Measurements from ENCODE around the gene WWOX. TPM values are rescaled to one million over a fixed set of nuclear protein-coding genes. Genes with fewer than 3 reads are reported as not detected.

WWOX gene
- total RNA-seq, 1 donor from 2014 or later = 28.2 TPM

DNA sequence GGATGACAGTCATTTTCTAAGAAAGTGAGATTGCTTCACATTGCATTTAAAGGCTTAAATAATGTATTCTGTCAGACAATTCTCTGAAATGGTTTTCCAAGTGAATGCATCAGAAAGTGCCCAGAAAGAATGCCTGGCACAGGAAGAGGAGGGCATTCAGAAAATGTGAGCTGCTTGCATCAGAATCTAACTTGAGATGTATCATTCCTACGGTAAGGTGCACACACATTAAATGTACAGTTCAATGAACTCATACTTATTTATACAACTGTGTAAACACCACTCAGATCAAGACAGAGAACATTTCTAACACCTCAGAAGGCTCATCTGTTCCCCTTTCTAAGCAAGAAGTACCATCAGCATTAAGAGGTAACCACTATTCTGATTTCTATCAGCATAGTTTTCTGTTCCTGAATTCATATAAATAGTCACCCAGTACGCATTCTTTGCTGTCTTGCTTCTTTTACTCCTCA lies 863.0 kb downstream of the WWOX start:
- Mint-ChIP-seq H3K27me3 (no peaks in the 10 kb centered on the region), H3K27ac (no peak overlapping the region), H3K9me3 (peaks cover 5% of the 10 kb centered on the region), H3K4me1 (ENCODE audit: unreplicated experiment) (peaks cover 5% of the 10 kb centered on the region), H3K36me3 (no peaks in the 10 kb centered on the region), H3K4me3 (no peak overlapping the region)
- DNase-seq (ENCODE audit: extremely low spot score, unreplicated experiment) = no peak
- TF ChIP-seq, protein P1, sequence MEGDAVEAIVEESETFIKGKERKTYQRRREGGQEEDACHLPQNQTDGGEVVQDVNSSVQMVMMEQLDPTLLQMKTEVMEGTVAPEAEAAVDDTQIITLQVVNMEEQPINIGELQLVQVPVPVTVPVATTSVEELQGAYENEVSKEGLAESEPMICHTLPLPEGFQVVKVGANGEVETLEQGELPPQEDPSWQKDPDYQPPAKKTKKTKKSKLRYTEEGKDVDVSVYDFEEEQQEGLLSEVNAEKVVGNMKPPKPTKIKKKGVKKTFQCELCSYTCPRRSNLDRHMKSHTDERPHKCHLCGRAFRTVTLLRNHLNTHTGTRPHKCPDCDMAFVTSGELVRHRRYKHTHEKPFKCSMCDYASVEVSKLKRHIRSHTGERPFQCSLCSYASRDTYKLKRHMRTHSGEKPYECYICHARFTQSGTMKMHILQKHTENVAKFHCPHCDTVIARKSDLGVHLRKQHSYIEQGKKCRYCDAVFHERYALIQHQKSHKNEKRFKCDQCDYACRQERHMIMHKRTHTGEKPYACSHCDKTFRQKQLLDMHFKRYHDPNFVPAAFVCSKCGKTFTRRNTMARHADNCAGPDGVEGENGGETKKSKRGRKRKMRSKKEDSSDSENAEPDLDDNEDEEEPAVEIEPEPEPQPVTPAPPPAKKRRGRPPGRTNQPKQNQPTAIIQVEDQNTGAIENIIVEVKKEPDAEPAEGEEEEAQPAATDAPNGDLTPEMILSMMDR (conservative IDR thresholded peaks at IDR 0.05) = no peak

DNA sequence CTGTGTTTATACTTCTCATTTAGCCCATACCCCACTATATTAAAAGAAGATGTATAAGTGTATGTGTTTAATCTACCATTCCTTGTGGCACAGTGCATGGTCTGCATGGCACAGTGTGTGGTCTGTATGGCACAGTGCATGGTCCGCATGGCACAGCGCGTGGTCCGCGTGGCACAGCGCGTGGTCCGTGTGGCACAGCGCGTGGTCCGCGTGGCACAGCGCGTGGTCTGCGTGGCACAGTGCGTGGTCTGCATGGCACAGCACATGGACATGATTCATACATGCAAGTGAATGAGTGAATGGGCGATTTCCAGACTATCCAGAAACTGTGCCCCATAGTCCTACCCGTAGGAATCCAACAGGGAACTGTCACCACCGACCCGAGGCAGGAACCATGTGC lies 868.5 kb downstream of the WWOX start:
- Mint-ChIP-seq H3K4me3 (no peak overlapping the region), H3K27me3 (peaks cover 3% of the 10 kb centered on the region), H3K9me3 (peaks cover 5% of the 10 kb centered on the region), H3K36me3 (no peaks in the 10 kb centered on the region), H3K27ac (no peak overlapping the region), H3K4me1 (ENCODE audit: unreplicated experiment) (peaks cover 10% of the 10 kb centered on the region)
- TF ChIP-seq, protein P1 (conservative IDR thresholded peaks at IDR 0.05) = no peak
- DNase-seq (ENCODE audit: extremely low spot score, unreplicated experiment) = no peak

DNA sequence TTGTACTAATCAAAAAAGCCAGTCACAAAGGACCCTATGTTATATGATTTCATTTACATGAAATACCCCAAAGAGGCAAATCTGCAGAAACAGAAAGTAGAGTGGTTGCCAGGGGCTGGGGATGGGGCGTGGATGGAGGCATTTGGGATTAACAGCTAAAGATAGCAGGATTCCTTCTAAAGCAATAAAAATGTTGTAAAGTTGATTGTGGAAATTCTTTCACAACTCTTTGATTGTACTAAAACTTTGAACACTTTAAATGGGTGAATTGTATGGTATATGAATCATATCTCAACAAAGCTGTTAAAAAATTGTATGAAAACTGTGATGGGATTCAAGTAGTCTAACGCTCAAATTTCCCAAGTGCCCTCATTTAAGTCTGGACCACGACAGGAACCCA lies 870.3 kb downstream of the WWOX start:
- Mint-ChIP-seq H3K27ac (no peak overlapping the region), H3K4me3 (no peak overlapping the region), H3K36me3 (no peaks in the 10 kb centered on the region), H3K27me3 (peaks cover 5% of the 10 kb centered on the region), H3K9me3 (no peaks in the 10 kb centered on the region), H3K4me1 (ENCODE audit: unreplicated experiment) (peaks cover 17% of the 10 kb centered on the region)
- TF ChIP-seq, protein P1 (conservative IDR thresholded peaks at IDR 0.05) = no peak
- no peak for DNase-seq (ENCODE audit: extremely low spot score, unreplicated experiment)

DNA sequence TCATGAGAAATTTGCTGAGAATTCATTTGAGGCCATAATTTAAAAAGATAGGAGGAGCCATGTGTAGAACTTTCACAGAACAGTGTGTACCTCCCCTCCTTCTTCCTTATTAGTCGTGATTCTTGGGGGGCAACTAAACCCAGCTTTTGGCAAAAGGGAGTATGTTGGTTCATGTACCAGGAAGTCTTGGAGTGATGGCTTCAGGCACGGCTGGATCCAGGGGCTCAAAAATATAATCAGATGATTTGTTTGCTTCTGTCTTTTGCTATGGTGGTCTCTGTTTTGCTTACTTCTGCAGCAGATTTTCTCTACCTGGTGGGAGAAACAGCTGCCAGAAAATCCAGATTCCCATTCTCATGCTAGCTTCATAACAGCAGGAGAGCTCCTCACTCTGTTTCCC lies 871.2 kb downstream of the WWOX start:
- Mint-ChIP-seq H3K36me3 (no peaks in the 10 kb centered on the region), H3K27ac (no peak overlapping the region), H3K4me1 (ENCODE audit: unreplicated experiment) (peaks cover 17% of the 10 kb centered on the region), H3K4me3 (no peak overlapping the region), H3K27me3 (peaks cover 5% of the 10 kb centered on the region), H3K9me3 (no peaks in the 10 kb centered on the region)
- TF ChIP-seq, protein P1 (conservative IDR thresholded peaks at IDR 0.05) = no peak
- no peak for DNase-seq (ENCODE audit: extremely low spot score, unreplicated experiment)

DNA sequence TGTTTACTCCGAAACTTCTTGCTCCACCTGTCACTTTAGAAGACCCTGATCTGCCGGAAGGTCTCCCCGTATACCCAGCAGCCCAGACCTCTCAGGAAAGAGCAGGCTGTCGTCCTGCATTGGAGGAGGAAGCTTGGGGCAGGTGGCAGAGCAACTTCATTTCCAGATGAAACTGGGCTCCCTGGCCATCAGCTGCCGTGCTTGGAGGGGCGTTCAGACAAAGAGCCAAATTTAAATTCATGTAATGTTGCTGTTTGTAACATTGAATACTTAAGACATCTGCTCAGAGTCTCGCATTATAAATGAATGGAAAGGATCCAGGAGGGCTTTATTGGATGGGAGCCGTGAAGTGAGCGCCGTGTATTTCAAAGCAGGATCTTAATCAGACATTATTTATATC lies 872.6 kb downstream of the WWOX start:
- no peaks in the 10 kb centered on the region for H3K36me3 Mint-ChIP-seq
- DNase-seq (ENCODE audit: extremely low spot score, unreplicated experiment) = no peak
- no peak overlapping the region for H3K4me3 Mint-ChIP-seq
- TF ChIP-seq, protein P1 (conservative IDR thresholded peaks at IDR 0.05) = no peak
- H3K27me3 Mint-ChIP-seq = peaks cover 5% of the 10 kb centered on the region
- peaks cover 17% of the 10 kb centered on the region for H3K4me1 Mint-ChIP-seq (ENCODE audit: unreplicated experiment)
- H3K9me3 Mint-ChIP-seq = no peaks in the 10 kb centered on the region
- no peak overlapping the region for H3K27ac Mint-ChIP-seq

DNA sequence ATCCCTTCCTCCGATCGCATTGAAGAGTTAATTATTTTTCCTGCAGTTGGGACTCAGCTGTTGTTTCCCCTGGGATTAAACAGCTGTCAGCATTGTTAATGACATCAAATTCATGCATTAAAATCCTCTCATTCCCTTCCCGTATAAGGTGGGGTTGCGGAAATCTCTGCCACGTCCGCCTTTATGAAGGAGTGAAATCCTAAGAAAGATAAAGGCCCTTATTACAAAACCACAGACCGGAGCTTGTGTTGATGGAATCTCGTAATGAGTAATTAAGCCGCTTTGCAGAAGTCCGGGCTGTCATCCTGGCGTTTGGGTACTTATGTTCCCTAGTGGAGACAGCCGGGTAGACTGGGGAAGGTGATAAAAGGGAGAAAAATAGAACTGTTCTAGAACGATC lies 873.5 kb downstream of the WWOX start:
- Mint-ChIP-seq H3K9me3 (no peaks in the 10 kb centered on the region), H3K27ac (no peak overlapping the region), H3K36me3 (no peaks in the 10 kb centered on the region), H3K4me1 (ENCODE audit: unreplicated experiment) (peaks cover 17% of the 10 kb centered on the region), H3K4me3 (no peak overlapping the region), H3K27me3 (peaks cover 5% of the 10 kb centered on the region)
- TF ChIP-seq, protein P1 (conservative IDR thresholded peaks at IDR 0.05) = no peak
- DNase-seq (ENCODE audit: extremely low spot score, unreplicated experiment) = no peak
